AG09319 (cell line): Measurements from ENCODE around the gene SORCS1.

Experiments used
- DNase-seq: peaks from one replicate; pipeline ENCODE4 v3.0.0-alpha.2; 2010; ENCODE audit warnings: low read depth; ENCODE audit errors: extremely low read depth
- TF ChIP-seq, protein P1 (sequence below): IDR thresholded peaks from 2 replicates; pipeline ENCODE4 v1.5.1; 2011; ENCODE audit warnings: low read depth, mild to moderate bottlenecking, inconsistent platforms, low read length, moderate library complexity

SORCS1 gene

DNA sequence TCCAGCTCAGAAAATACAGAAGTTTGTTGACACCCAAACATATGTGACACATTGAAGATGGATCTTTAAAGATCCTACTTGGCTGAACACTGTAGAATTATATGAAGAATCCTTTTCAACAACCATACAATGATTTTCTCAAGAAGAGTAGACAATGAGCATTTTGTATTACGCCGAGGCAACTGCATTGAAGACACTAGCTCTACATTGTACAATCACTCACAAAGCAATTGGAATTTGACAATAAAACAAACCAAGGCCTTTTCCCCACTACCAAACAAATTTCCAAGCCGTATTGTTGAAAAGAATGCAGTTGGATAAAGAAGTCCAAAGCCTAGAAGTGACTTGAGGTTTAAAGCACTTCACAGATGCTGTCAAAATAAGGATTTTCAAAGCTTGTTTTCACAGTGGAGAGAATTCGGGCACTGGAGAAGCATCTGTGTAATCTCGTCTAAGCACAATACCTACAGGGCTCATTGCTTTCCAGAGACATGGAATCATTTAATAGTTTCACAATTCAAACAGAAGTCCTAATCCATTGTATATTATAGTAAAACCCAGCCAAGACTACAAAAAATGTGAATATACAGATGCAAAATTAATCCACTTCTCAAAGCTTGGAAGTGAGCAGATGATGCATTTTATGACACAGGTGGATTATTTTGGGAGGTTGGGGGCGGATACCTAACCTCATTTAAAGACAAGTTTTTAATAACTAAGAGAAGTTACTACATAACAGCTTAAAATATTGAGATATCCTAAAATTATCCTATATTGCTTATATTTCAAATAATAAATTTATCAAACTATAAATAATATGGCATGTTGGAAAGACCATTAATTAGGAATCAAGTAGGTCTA, 78.6 kb downstream of the SORCS1 start:
- no peak for DNase-seq
- TF ChIP-seq, protein P1, sequence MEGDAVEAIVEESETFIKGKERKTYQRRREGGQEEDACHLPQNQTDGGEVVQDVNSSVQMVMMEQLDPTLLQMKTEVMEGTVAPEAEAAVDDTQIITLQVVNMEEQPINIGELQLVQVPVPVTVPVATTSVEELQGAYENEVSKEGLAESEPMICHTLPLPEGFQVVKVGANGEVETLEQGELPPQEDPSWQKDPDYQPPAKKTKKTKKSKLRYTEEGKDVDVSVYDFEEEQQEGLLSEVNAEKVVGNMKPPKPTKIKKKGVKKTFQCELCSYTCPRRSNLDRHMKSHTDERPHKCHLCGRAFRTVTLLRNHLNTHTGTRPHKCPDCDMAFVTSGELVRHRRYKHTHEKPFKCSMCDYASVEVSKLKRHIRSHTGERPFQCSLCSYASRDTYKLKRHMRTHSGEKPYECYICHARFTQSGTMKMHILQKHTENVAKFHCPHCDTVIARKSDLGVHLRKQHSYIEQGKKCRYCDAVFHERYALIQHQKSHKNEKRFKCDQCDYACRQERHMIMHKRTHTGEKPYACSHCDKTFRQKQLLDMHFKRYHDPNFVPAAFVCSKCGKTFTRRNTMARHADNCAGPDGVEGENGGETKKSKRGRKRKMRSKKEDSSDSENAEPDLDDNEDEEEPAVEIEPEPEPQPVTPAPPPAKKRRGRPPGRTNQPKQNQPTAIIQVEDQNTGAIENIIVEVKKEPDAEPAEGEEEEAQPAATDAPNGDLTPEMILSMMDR, result no peak

DNA sequence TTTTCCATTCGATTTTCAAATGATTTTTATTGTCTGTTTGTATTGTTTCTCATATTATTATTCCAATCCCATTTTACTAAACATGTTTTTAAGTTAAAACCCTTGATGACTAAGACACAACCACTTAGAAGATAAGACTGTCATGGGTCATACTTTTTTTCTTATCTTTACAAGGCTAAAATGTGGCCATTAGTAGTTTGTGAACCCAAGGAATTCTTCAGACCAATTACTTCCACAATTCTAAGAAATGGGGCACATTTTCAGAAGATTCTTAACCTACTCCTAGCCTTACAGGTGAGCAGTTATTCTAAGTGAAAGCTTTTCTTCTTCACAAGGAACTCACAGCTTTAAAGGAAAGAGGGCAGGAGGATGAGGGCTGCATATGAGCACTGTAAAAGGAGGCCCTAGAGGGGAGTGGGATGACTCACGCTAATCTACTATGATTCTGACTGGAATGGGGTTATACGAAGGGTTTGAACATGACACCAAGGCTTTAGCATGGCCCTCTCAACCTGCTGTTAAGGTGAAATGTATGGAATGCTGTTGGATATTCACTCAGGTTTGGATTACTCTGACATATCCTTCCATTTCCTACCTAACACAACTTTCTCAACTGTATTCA, 81.0 kb downstream of the SORCS1 start:
- DNase-seq, result no peak
- TF ChIP-seq, protein P1, result no peak

DNA sequence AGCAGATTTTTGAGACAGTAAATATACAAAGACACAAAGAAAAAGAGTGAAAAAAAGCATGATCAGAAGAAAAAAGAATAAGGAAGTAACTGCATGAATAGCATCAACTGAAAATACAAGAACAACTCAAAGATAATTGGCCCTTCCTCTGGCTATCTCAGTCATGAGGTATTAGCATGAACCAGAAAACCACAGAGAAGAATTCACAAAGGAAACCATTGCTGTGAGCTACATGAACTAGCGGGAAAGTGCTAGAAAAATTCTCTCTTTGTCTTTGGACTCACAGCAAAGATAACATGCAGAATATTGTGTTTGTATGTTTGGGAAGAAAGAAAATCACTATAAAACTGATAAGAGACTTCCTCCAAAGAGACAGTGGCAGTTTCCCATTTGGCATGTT, 82.9 kb downstream of the SORCS1 start:
- TF ChIP-seq, protein P1, result no peak
- no peak for DNase-seq

DNA sequence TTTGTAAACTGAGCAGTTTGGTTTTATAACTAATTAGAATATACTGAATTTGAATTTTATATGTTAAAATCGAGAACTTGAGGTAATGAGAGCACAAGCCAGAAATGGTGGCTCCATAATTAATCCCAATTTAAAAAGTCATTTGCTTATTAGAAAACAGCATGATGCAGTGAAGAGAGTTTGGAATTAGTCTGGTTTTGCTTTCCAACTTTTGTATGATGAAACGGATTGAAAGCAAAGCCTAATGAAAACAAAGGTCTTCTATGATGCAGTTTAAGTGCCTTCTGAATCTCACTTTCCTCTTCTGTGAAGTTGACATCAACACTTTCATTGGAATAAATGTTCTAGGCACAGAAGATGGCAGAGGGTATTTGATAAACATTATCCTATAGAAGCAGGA, 89.4 kb downstream of the SORCS1 start:
- TF ChIP-seq, protein P1, result no peak
- DNase-seq, result no peak

DNA sequence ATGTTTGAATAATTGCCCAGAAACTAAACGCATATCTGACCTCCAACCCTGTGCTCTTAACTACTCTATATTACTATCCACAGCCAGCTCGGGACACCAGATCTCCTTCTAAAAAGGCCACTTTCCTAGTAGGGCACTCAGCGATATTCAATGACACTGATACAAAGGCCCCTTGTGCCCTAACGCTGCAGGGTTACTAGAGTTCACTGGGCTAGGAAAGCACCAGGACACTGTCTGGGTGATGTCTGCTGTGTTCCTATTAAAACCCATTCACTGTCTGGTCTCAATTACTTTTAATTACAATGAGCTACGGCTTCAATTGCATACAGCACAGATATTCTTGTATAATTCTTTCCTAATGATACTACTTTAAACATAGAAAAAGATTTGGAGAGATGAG, 91.7 kb downstream of the SORCS1 start:
- TF ChIP-seq, protein P1, result no peak
- no peak for DNase-seq

DNA sequence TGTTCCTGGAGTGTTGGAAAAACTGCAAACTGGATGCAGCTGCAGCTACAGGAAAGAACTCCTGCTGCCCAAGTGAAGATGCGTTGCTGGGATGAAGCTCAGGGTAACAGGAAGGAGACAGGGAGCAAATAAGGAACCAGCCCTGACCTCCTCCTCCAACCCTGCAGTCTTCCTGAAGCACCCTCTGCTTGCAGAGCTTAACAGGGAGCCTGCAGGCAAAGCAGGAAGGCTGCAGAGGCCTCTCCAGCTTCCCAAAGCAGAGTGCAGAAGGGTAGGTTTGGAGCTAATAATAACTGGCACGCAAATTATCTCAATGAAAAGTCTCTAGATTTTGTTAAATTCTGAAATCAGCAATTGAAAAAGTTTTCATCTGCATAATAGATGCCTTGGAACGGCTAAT, 92.5 kb downstream of the SORCS1 start:
- TF ChIP-seq, protein P1, result no peak
- no peak for DNase-seq

DNA sequence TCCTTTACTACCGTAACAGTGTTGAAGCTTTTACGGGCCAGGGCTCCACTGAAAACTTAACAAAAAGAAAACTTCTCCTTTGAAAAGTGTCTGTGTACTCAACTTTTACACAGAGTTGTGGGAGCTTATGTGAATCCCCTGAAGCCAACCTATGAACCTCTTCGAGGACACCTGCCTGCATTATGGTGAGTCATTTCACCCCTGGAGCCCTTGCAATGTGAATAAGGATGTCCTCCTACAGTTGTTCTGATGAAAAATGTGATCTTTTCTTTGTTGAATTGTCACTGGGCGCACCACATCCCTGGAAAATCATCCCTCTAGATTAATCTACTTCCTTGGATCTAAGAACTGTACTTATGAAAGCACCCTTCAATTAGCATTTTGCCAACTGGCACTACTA, 93.2 kb downstream of the SORCS1 start:
- DNase-seq, result no peak
- TF ChIP-seq, protein P1, result no peak
